ENCODE measurements around the gene RHO.

DNA sequence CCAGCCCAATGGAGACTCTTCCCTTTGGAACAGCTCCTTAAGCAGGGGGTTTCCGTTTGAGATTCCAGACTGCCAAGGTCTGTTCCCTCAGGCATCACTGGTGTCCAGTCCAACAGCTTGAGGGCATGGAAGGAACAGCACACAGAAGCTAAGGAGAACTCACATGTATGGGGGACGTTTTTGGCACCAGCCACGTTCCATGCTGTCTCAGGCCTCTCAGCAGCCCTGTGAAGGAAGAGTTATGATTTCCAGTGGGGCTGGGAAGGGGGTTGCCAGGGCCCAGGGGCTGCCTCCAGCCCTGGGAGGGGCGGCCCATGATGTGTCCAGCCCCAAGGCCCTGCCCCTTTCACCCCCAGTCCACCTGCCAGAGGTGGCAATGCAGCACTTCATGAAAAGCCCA, 7.5 kb upstream of the RHO start:
- TF ChIP-seq, protein P1, sequence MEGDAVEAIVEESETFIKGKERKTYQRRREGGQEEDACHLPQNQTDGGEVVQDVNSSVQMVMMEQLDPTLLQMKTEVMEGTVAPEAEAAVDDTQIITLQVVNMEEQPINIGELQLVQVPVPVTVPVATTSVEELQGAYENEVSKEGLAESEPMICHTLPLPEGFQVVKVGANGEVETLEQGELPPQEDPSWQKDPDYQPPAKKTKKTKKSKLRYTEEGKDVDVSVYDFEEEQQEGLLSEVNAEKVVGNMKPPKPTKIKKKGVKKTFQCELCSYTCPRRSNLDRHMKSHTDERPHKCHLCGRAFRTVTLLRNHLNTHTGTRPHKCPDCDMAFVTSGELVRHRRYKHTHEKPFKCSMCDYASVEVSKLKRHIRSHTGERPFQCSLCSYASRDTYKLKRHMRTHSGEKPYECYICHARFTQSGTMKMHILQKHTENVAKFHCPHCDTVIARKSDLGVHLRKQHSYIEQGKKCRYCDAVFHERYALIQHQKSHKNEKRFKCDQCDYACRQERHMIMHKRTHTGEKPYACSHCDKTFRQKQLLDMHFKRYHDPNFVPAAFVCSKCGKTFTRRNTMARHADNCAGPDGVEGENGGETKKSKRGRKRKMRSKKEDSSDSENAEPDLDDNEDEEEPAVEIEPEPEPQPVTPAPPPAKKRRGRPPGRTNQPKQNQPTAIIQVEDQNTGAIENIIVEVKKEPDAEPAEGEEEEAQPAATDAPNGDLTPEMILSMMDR (IDR thresholded peaks at IDR 0.05), result no peak
- TF ChIP-seq MXI1 (IDR thresholded peaks at IDR 0.05; ENCODE audit: low read depth, low read length), result no peak
- no peak for TF ChIP-seq EP300 (IDR thresholded peaks at IDR 0.05; ENCODE audit: borderline replicate concordance in 1 of 2, low read depth in 1 of 2, low read length in 1 of 2)
- TF ChIP-seq SIN3A (IDR thresholded peaks at IDR 0.05; ENCODE audit: borderline replicate concordance, low read depth, low read length), result no peak
- no peak for TF ChIP-seq YY1 (IDR thresholded peaks at IDR 0.05; ENCODE audit: low read depth)
- no peak for TF ChIP-seq TEAD4 (IDR thresholded peaks at IDR 0.05; ENCODE audit: borderline replicate concordance, insufficient read depth)
- no peak for TF ChIP-seq EZH2phosphoT487 (IDR thresholded peaks at IDR 0.05; ENCODE audit: borderline replicate concordance, low read depth)
